Breast epithelium (tissue), 3 donors: Measurements from ENCODE around the gene SLAMF8.

Experiments
- CTCF ChIP-seq, 3 donors: fragments of 450-650 bp; IDR thresholded peaks; one replicate each; pipeline ENCODE4 v1.5.1; 2016 to 2017; ENCODE audit warnings: antibody characterized with exemption in 3 of 3, mild to moderate bottlenecking in 3 of 3, moderate library complexity in 3 of 3
- POLR2A ChIP-seq: fragments of 450-650 bp; IDR thresholded peaks from one replicate; pipeline ENCODE4 v1.6.1; 2016; ENCODE audit warnings: antibody characterized with exemption, mild to moderate bottlenecking, moderate library complexity

- TF ChIP-seq POLR2A (no peak), CTCF (IDR thresholded peaks at IDR 0.05) (no peak)
Observed at GRCh38 chr1:159879136-159879535, 52.5 kb downstream of the SLAMF8 start.
